ENCODE data around the gene NHS.

DNA sequence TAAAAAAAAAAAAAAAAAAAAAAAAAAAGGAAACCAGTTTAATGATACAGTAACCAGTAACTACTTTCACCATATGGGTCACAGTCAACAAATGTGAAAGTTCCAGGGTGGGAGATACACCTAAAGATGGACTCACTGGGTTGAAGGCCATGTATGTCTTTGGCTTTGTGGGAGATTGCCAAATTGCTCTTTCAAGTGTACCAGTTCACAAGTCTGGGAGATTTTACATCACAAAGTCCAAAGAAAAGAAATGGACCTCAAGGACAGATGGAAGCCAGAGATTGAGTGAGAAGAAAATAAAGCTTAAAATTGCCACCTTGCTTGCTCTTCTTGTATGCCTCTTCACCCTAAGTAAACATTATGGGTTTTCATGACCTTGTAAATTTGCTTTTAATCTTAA lies 65.3 kb downstream of the NHS start:
- TF ChIP-seq, protein P1, sequence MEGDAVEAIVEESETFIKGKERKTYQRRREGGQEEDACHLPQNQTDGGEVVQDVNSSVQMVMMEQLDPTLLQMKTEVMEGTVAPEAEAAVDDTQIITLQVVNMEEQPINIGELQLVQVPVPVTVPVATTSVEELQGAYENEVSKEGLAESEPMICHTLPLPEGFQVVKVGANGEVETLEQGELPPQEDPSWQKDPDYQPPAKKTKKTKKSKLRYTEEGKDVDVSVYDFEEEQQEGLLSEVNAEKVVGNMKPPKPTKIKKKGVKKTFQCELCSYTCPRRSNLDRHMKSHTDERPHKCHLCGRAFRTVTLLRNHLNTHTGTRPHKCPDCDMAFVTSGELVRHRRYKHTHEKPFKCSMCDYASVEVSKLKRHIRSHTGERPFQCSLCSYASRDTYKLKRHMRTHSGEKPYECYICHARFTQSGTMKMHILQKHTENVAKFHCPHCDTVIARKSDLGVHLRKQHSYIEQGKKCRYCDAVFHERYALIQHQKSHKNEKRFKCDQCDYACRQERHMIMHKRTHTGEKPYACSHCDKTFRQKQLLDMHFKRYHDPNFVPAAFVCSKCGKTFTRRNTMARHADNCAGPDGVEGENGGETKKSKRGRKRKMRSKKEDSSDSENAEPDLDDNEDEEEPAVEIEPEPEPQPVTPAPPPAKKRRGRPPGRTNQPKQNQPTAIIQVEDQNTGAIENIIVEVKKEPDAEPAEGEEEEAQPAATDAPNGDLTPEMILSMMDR (optimal IDR thresholded peaks at IDR 0.05 in 1 of 3, IDR thresholded peaks at IDR 0.05 in 1 of 3, conservative IDR thresholded peaks at IDR 0.05 in 1 of 3; ENCODE audit: extremely low read depth in 1 of 3, insufficient read depth in 2 of 3, low read length in 3 of 3): no peak
- TF ChIP-seq EZH2 (IDR thresholded peaks at IDR 0.05; ENCODE audit: low read length): no peak
